Type B pancreatic cell (in vitro differentiated cells): ENCODE measurements around the gene CD99. TPM values are rescaled to one million over a fixed set of nuclear protein-coding genes. Genes with fewer than 3 reads are reported as not detected.

Experiments used
- DNase-seq: peaks from one replicate; pipeline ENCODE4 v3.0.0; 2021; ENCODE audit warnings: mixed read lengths; ENCODE audit not compliant: unreplicated experiment; ENCODE audit errors: extremely low spot score
- H3K27ac Mint-ChIP-seq: 2 replicates; pipeline ENCODE4 v1.8.0; 2021; ENCODE audit warnings: mild to moderate bottlenecking, mixed read lengths
- H3K27me3 Mint-ChIP-seq: 2 replicates; pipeline ENCODE4 v1.8.0; 2021; ENCODE audit warnings: mixed read lengths
- H3K36me3 Mint-ChIP-seq: 2 replicates; pipeline ENCODE4 v1.8.0; 2021; ENCODE audit warnings: mixed read lengths
- H3K4me1 Mint-ChIP-seq: one replicate; pipeline ENCODE4 v1.8.0; 2021; ENCODE audit warnings: mixed read lengths; ENCODE audit not compliant: unreplicated experiment
- H3K4me3 Mint-ChIP-seq: 2 replicates; pipeline ENCODE4 v1.8.0; 2021; ENCODE audit warnings: mild to moderate bottlenecking, mixed read lengths
- H3K9me3 Mint-ChIP-seq: 2 replicates; pipeline ENCODE4 v1.8.0; 2021; ENCODE audit warnings: mixed read lengths
- CTCF ChIP-seq: fragments of 200-600 bp; sonication (generic); conservative IDR thresholded peaks from 2 replicates; pipeline ENCODE4 v1.5.0; 2021; ENCODE audit warnings: antibody characterized with exemption, mild to moderate bottlenecking
- total RNA-seq: library from RNA; stranded (reverse); gene quantifications from 2 replicates; pipeline ENCODE4 v1.2.1, GENCODE V29; 2021; ENCODE audit warnings: low replicate concordance

The CD99 gene
- total RNA-seq, 1 donor from 2014 or later, result 292 TPM

DNA sequence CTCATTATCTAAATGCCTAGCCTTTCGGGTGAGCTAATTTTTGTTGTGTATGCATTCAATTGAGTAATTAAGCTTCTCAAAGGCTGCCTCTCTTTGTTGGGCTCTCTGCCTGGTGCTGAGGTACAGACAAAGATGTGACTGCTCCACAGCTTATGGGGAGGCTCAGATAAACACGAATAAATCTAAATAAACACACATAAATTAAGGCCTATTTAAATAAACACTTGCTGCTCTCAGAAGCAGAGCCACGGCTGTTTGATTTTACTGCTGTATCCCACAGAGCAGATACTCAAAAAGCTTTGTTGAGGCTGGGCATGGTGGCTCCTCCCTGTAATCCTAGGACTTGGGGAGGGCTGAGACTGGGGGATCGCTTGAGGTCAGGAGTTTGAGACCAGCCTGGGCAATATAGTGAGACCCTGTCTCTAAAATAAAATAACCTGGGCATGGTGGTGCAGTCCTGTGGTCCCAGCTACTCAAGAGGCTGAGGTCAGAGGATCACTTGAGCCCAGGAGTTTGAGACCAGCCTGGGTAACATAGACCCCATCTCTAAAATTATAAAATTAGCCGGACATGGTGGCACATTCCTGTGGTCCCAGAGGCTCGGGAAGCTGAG lies 8.4 kb upstream of the CD99 start:
- no peaks in the 10 kb centered on the region for H3K9me3 Mint-ChIP-seq
- H3K27me3 Mint-ChIP-seq, result no peaks in the 10 kb centered on the region
- no peak for DNase-seq
- no peaks in the 10 kb centered on the region for H3K4me1 Mint-ChIP-seq
- H3K4me3 Mint-ChIP-seq, result no peak overlapping the region
- H3K27ac Mint-ChIP-seq, result no peak overlapping the region
- no peaks in the 10 kb centered on the region for H3K36me3 Mint-ChIP-seq
- TF ChIP-seq CTCF, result no peak

DNA sequence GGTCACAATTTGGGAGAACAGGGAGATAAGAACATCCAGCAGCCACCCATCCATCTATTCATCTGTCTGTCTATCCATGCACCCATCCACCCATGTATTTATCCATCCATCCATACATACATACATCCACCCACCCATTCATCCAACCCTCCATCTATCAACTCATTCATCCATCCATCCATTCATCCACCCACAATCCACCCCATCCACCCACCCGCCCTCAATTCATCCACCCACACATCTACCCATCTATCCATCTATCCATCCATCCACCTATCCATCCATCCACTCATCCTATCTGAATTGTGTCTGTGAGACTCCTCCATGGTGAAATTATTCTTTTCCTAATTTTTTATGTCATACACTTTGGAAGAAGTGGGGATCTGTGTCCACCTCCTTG lies 6.8 kb upstream of the CD99 start:
- no peak for TF ChIP-seq CTCF
- Mint-ChIP-seq H3K27ac (no peak overlapping the region), H3K27me3 (no peaks in the 10 kb centered on the region), H3K4me1 (no peaks in the 10 kb centered on the region), H3K36me3 (no peaks in the 10 kb centered on the region), H3K4me3 (no peak overlapping the region), H3K9me3 (no peaks in the 10 kb centered on the region)
- DNase-seq, result no peak

GRCh38 chrX:2685886-2686285 lies 5.2 kb upstream of the CD99 start:
- Mint-ChIP-seq H3K36me3 (no peaks in the 10 kb centered on the region), H3K9me3 (no peaks in the 10 kb centered on the region), H3K27ac (no peak overlapping the region), H3K4me3 (no peak overlapping the region), H3K4me1 (no peaks in the 10 kb centered on the region), H3K27me3 (no peaks in the 10 kb centered on the region)
- TF ChIP-seq CTCF, result no peak
- no peak for DNase-seq

DNA sequence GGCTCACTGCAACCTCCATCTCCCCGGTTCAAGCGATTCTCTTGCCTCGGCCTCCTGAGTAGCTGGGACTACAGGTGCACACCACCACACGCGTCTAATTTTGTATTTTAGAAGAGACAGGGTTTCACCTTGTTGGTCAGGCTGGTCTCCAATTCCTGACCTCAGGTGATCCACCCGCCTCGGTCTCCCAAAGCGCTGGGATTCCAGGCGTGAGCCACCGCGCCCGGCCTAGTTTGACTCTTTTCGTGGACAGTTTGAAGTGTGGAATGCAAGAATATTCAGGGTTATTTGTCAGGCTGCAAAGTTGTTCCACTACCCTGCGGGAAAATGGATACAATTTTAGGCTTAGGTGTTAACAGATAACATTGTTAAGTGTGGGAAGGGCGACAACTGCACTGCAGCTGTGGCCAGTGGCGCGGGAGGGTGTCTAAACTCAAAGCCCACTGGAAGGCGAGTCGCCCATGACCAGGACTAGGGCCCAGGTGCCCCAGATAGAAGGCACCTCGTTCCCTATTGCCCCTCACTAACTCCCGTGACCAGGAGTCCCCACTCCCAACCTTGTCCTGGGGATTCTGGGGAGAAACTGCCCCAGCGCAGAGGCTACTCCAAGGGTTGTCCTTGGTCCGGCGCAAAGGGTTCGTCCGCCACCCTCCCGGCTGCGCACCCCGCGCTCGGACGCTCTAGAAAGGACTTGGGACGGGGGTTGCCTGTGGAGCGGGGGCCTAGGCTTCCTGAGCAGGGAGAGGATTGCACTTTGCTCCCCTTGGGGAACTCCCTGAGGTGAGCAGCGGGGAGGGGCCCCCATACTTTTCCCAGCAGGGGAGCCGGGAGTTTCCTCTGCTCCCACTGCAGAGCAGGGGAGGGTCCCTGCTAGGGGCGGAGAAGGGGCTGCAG lies 1.1 kb upstream of the CD99 start:
- no peaks in the 10 kb centered on the region for H3K9me3 Mint-ChIP-seq
- no peaks in the 10 kb centered on the region for H3K27me3 Mint-ChIP-seq
- peak overlapping the region; percentile 90 for H3K27ac Mint-ChIP-seq
- H3K4me1 Mint-ChIP-seq, result peaks cover 17% of the 10 kb centered on the region
- H3K4me3 Mint-ChIP-seq, result peak overlapping the region; percentile 89
- TF ChIP-seq CTCF, result no peak
- peaks cover 4% of the 10 kb centered on the region for H3K36me3 Mint-ChIP-seq
- no peak for DNase-seq

DNA sequence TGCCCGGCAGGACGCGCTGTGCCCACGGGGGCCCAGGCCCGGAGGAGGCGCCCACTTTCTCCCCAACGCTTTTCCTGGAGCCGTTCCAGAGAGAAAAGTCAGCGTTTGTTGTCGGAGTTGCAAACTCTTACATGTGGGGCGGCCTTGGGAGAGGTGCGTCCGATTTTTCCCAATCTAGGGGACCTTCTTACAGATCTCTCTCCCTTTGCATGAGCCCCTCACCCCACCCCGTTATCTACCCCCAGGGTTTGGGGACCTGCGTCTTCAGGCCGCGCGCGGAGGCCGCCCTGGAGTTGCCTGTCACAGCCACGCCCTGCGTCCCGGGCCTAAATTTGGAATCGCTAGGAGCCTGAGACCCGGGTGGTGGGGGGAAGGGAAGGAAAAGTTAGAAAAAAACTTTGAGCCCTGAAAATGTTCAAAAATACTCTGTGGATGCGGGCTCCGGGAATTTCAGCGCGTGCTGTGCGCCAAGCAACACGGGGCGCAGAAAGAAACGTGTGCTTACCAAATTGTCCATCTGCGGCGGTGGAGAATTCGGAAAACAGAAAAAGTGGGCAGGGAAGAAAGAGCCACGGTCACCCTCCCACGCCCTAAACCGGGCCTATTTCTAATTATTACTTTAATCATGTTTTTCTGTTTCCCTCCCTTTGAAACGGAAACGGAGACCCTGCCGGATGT lies 587 bp downstream of the CD99 start:
- TF ChIP-seq CTCF, result no peak
- H3K27ac Mint-ChIP-seq, result peak overlapping the region; percentile 94
- H3K27me3 Mint-ChIP-seq, result no peaks in the 10 kb centered on the region
- no peak for DNase-seq
- H3K4me1 Mint-ChIP-seq, result peaks cover 30% of the 10 kb centered on the region
- H3K4me3 Mint-ChIP-seq, result peak overlapping the region; percentile 95
- no peaks in the 10 kb centered on the region for H3K9me3 Mint-ChIP-seq
- peaks cover 10% of the 10 kb centered on the region for H3K36me3 Mint-ChIP-seq
